ENCODE results near the gene SORCS2. TPM values are rescaled to one million over a fixed set of nuclear protein-coding genes. Genes with fewer than 3 reads are reported as not detected.

Gene SORCS2
- polyA plus RNA-seq, 1 donor from 2014 or later, result 1.0 TPM

DNA sequence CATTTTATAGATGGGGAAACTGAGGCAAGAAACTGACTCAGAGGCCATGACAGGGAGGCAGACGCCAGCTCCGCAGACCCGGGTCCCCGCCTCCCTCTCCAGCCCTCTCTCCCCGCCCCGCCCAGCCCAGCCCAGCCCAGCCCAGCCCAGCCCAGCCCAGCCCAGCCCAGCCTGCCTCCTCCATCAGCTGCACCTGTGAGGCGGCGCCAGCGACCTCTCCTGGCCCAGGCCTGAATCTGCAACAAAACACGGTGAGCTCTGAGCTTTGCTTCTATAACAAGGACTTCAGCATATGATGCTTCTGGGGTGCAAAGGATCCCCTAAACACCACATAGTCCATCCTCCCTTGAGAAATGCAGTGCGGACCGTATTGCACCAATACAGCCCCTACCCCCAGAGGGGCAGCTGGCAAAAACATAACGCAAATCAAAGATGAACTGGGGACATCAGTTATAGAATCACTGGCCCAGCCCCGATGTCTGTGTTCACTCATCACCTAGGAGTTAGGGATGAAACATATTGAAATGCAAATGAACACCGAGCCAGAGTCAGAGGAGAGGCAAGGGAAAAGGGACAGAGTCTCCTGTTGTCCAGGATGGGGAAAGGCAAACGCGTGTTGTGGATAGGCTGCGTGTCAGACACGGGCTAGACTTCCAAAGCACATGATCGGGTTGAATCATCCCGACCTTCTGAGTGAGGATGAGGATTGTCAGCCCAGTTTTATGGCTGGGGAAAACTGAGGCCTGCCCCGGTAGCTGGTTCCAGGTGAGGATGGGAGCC, 458.5 kb downstream of the SORCS2 start:
- no peaks in the 10 kb centered on the region for H4K20me1 ChIP-seq (ENCODE audit: insufficient read depth)
- H3K27me3 ChIP-seq (ENCODE audit: insufficient read depth, low read depth, low read length), result no peaks in the 10 kb centered on the region
- no peaks in the 10 kb centered on the region for H3K9me2 ChIP-seq (ENCODE audit: insufficient read depth, low read length)
- no peak overlapping the region for H3K4me2 ChIP-seq (ENCODE audit: low read length)
- no peak overlapping the region for H3K9ac ChIP-seq (ENCODE audit: low read length)
- H3K27ac ChIP-seq (ENCODE audit: low read length), result no peak overlapping the region
- TF ChIP-seq, protein P1, sequence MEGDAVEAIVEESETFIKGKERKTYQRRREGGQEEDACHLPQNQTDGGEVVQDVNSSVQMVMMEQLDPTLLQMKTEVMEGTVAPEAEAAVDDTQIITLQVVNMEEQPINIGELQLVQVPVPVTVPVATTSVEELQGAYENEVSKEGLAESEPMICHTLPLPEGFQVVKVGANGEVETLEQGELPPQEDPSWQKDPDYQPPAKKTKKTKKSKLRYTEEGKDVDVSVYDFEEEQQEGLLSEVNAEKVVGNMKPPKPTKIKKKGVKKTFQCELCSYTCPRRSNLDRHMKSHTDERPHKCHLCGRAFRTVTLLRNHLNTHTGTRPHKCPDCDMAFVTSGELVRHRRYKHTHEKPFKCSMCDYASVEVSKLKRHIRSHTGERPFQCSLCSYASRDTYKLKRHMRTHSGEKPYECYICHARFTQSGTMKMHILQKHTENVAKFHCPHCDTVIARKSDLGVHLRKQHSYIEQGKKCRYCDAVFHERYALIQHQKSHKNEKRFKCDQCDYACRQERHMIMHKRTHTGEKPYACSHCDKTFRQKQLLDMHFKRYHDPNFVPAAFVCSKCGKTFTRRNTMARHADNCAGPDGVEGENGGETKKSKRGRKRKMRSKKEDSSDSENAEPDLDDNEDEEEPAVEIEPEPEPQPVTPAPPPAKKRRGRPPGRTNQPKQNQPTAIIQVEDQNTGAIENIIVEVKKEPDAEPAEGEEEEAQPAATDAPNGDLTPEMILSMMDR (IDR thresholded peaks at IDR 0.05; ENCODE audit: poor library complexity, severe bottlenecking), result peak; percentile 14
- TF ChIP-seq TAF1 (IDR thresholded peaks at IDR 0.05; ENCODE audit: low read depth) (no peak), EZH2 (IDR thresholded peaks at IDR 0.05; ENCODE audit: borderline replicate concordance, insufficient read depth, low read length, poor library complexity, severe bottlenecking) (no peak)
- no peak overlapping the region for H2AFZ ChIP-seq (ENCODE audit: low read depth, low read length)
- H3K9me3 ChIP-seq (ENCODE audit: low read length), result no peaks in the 10 kb centered on the region
- no peaks in the 10 kb centered on the region for H3K36me3 ChIP-seq (ENCODE audit: insufficient read depth, low read length)
- H3F3A ChIP-seq (ENCODE audit: insufficient read depth, low read length, poor library complexity, severe bottlenecking), result peaks cover 3% of the 10 kb centered on the region
- H3K4me3 ChIP-seq (ENCODE audit: low read length), result no peak overlapping the region
- no peaks in the 10 kb centered on the region for H3K79me2 ChIP-seq (replicated peaks; ENCODE audit: insufficient read depth, low read length)

DNA sequence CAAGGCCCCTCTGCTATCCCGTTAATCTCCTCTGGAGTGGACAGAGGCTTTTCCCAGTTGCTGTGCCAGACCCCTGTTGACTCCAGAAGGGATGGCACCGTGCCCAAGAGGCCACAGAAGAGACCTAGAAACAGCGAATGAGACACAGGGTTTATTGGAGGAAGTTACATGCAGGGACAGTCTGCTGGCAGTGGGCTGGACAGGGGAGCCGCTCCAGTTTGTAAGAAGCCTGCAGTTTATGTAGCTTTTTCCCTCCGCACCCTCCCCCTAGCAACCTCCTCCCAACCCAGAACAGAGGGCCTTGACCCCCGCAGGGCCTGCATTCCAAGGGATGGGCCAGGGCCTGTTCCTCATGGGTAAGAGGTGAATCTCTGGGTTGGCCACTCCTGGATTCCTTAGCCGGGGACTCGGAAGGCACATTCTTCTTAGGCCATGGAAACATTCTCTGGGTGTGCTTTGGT, 459.2 kb downstream of the SORCS2 start:
- H3K4me2 ChIP-seq (ENCODE audit: low read length), result no peak overlapping the region
- no peak for TF ChIP-seq SMC3 (conservative IDR thresholded peaks at IDR 0.05; ENCODE audit: poor library complexity)
- TF ChIP-seq, protein P1 (IDR thresholded peaks at IDR 0.05; ENCODE audit: poor library complexity, severe bottlenecking), result no peak
- TF ChIP-seq TAF1 (IDR thresholded peaks at IDR 0.05; ENCODE audit: low read depth), result no peak
- no peak for TF ChIP-seq POLR2AphosphoS5 (IDR thresholded peaks at IDR 0.05)
- TF ChIP-seq, protein P2, sequence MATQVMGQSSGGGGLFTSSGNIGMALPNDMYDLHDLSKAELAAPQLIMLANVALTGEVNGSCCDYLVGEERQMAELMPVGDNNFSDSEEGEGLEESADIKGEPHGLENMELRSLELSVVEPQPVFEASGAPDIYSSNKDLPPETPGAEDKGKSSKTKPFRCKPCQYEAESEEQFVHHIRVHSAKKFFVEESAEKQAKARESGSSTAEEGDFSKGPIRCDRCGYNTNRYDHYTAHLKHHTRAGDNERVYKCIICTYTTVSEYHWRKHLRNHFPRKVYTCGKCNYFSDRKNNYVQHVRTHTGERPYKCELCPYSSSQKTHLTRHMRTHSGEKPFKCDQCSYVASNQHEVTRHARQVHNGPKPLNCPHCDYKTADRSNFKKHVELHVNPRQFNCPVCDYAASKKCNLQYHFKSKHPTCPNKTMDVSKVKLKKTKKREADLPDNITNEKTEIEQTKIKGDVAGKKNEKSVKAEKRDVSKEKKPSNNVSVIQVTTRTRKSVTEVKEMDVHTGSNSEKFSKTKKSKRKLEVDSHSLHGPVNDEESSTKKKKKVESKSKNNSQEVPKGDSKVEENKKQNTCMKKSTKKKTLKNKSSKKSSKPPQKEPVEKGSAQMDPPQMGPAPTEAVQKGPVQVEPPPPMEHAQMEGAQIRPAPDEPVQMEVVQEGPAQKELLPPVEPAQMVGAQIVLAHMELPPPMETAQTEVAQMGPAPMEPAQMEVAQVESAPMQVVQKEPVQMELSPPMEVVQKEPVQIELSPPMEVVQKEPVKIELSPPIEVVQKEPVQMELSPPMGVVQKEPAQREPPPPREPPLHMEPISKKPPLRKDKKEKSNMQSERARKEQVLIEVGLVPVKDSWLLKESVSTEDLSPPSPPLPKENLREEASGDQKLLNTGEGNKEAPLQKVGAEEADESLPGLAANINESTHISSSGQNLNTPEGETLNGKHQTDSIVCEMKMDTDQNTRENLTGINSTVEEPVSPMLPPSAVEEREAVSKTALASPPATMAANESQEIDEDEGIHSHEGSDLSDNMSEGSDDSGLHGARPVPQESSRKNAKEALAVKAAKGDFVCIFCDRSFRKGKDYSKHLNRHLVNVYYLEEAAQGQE (IDR thresholded peaks at IDR 0.05; ENCODE audit: borderline replicate concordance), result no peak
- TF ChIP-seq RAD21 (conservative IDR thresholded peaks at IDR 0.05), result no peak
- no peak for TF ChIP-seq MXI1 (conservative IDR thresholded peaks at IDR 0.05; ENCODE audit: poor library complexity, severe bottlenecking)
- TF ChIP-seq EP300 (conservative IDR thresholded peaks at IDR 0.05; ENCODE audit: poor library complexity, severe bottlenecking), result no peak
- H3K4me3 ChIP-seq (ENCODE audit: low read length), result no peak overlapping the region
- H3K27me3 ChIP-seq (ENCODE audit: insufficient read depth, low read depth, low read length), result no peaks in the 10 kb centered on the region
- H3K9me2 ChIP-seq (ENCODE audit: insufficient read depth, low read length), result no peaks in the 10 kb centered on the region
- H3K36me3 ChIP-seq (ENCODE audit: insufficient read depth, low read length), result no peaks in the 10 kb centered on the region
- no peak overlapping the region for H2AFZ ChIP-seq (ENCODE audit: low read depth, low read length)
- H4K20me1 ChIP-seq (ENCODE audit: insufficient read depth), result no peaks in the 10 kb centered on the region
- H3K79me2 ChIP-seq (replicated peaks; ENCODE audit: insufficient read depth, low read length), result no peaks in the 10 kb centered on the region
- no peaks in the 10 kb centered on the region for H3K9me3 ChIP-seq (ENCODE audit: low read length)
- H3F3A ChIP-seq (ENCODE audit: insufficient read depth, low read length, poor library complexity, severe bottlenecking), result peaks cover 3% of the 10 kb centered on the region
- H3K9ac ChIP-seq (ENCODE audit: low read length), result no peak overlapping the region
- H3K27ac ChIP-seq (ENCODE audit: low read length), result no peak overlapping the region

Measured in neural cell (in vitro differentiated cells).